OCI-LY3 (cell line): ENCODE data around the gene ZNF544.

Source experiments
- EZH2phosphoT487 ChIP-seq: fragments of 200-600 bp; shearing (Covaris generic); IDR thresholded peaks from 2 replicates; pipeline ENCODE4 v1.6.1; 2018; ENCODE audit warnings: antibody characterized with exemption, mixed run types, low read depth
- TF ChIP-seq, protein P1 (sequence below): fragments of 200-600, 300-600 bp; sonication (generic); IDR thresholded peaks from 2 replicates; pipeline ENCODE4 v1.5.1; 2014; ENCODE audit warnings: antibody characterized with exemption, low read length, low read depth

DNA sequence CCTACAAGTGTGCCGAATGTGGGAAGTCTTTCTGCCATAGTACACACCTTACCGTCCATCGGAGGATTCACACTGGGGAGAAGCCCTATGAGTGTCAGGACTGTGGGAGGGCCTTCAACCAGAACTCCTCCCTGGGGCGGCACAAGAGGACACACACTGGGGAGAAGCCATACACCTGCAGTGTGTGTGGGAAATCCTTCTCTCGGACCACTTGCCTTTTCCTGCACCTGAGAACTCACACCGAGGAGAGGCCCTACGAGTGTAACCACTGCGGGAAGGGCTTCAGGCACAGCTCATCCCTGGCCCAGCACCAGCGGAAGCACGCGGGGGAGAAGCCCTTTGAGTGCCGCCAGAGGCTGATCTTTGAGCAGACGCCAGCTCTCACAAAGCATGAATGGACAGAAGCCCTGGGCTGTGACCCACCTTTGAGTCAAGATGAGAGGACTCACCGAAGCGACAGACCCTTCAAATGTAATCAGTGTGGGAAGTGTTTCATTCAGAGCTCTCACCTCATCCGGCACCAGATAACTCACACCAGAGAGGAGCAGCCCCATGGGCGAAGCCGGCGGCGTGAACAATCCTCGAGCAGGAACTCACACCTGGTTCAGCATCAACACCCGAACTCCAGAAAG, 66.1 kb downstream of the ZNF544 start:
- TF ChIP-seq, protein P1, sequence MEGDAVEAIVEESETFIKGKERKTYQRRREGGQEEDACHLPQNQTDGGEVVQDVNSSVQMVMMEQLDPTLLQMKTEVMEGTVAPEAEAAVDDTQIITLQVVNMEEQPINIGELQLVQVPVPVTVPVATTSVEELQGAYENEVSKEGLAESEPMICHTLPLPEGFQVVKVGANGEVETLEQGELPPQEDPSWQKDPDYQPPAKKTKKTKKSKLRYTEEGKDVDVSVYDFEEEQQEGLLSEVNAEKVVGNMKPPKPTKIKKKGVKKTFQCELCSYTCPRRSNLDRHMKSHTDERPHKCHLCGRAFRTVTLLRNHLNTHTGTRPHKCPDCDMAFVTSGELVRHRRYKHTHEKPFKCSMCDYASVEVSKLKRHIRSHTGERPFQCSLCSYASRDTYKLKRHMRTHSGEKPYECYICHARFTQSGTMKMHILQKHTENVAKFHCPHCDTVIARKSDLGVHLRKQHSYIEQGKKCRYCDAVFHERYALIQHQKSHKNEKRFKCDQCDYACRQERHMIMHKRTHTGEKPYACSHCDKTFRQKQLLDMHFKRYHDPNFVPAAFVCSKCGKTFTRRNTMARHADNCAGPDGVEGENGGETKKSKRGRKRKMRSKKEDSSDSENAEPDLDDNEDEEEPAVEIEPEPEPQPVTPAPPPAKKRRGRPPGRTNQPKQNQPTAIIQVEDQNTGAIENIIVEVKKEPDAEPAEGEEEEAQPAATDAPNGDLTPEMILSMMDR: no peak
- TF ChIP-seq EZH2phosphoT487: no peak
